A673 (cell line): ENCODE data around the gene SCUBE1.

Experiments used
- CTCF ChIP-seq: fragments of 300-800, 200-600 bp; sonication (generic); conservative IDR thresholded peaks from 2 replicates; pipeline ENCODE4 v1.5.1; 2017; ENCODE audit warnings: low read depth, mild to moderate bottlenecking, antibody characterized with exemption, low read length, moderate library complexity, mixed read lengths
- EZH2 ChIP-seq: fragments of 200-600 bp; sonication (generic); IDR thresholded peaks from 2 replicates; pipeline ENCODE4 v1.6.1; 2017; ENCODE audit warnings: borderline replicate concordance, low read depth, mild to moderate bottlenecking, mixed read lengths, antibody characterized with exemption, low read length; ENCODE audit not compliant: poor library complexity, severe bottlenecking

DNA sequence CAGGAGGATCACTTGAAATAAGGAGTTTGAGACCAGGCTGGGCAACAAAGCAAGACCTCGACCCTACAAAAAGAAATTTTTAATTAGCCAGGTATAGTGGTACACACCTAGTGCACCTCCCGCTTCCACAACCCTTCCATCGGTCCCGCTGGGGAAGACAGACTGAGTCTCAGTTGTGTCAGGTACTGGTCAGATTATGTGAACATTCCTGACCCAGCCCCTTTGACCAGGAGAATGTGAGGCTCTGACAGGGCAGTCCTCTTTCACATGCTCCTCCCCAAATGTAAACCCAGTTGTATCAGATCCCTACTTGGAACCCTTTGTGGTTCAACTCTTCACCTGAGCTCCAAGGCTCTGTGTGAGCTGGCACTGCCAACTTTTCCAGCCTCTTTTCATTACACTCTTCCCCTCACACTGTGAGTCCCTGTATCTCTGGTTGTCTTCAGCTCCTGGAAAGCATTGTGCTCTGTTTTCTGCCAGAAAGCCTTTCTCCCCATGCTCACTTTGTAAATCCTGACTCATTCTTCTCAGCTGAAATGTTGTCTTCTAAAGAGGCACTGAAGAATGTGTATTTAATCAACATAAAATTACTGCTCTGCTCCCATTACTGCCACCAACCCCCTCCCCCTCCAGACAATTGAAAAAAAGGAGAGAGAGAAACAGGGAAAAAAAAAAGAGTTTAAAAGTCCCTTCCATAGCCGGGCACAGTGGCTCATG lies 154.2 kb downstream of the SCUBE1 start:
- TF ChIP-seq CTCF (no peak), EZH2 (no peak)
